HEK293T (cell line): ENCODE results near the gene KRT13.

Source experiments
- BHLHE40 ChIP-seq: fragments of 450-650 bp; IDR thresholded peaks from 2 replicates; pipeline ENCODE4 v1.6.1; 2016; ENCODE audit warnings: mild to moderate bottlenecking, moderate library complexity, borderline replicate concordance
- ELF4 ChIP-seq: fragments of 450-650 bp; IDR thresholded peaks from 2 replicates; pipeline ENCODE4 v1.6.1; 2017; ENCODE audit warnings: antibody characterized with exemption
- FOXA1 ChIP-seq: fragments of 450-650 bp; IDR thresholded peaks from 2 replicates; pipeline ENCODE4 v1.6.1; 2016; ENCODE audit warnings: mild to moderate bottlenecking
- FOXK2 ChIP-seq: fragments of 450-650 bp; IDR thresholded peaks from 2 replicates; pipeline ENCODE4 v1.6.1; 2016; ENCODE audit warnings: mild to moderate bottlenecking
- FOXM1 ChIP-seq: fragments of 450-650 bp; IDR thresholded peaks from 2 replicates; pipeline ENCODE4 v1.6.1; 2017; ENCODE audit warnings: mild to moderate bottlenecking, borderline replicate concordance
- HDGF ChIP-seq: fragments of 450-650 bp; IDR thresholded peaks from 2 replicates; pipeline ENCODE4 v1.6.1; 2017; ENCODE audit warnings: antibody characterized with exemption, borderline replicate concordance
- L3MBTL2 ChIP-seq: fragments of 450-650 bp; conservative IDR thresholded peaks from 2 replicates; pipeline ENCODE4 v1.6.1; 2016; ENCODE audit warnings: mild to moderate bottlenecking
- NFRKB ChIP-seq: fragments of 450-650 bp; IDR thresholded peaks from 2 replicates; pipeline ENCODE4 v1.6.1; 2016; ENCODE audit warnings: mild to moderate bottlenecking, moderate library complexity
- PKNOX1 ChIP-seq: fragments of 450-650 bp; IDR thresholded peaks from 2 replicates; pipeline ENCODE4 v1.6.1; 2016
- SP1 ChIP-seq: fragments of 450-650 bp; IDR thresholded peaks from 2 replicates; pipeline ENCODE4 v1.6.1; 2017
- SUZ12 ChIP-seq: fragments of 450-650 bp; IDR thresholded peaks from 2 replicates; pipeline ENCODE4 v1.6.1; 2016; ENCODE audit warnings: mild to moderate bottlenecking
- TARDBP ChIP-seq: fragments of 450-650 bp; IDR thresholded peaks from 2 replicates; pipeline ENCODE4 v1.6.1; 2016
- ZNF384 ChIP-seq: fragments of 450-650 bp; IDR thresholded peaks from 2 replicates; pipeline ENCODE4 v1.6.1; 2016

DNA sequence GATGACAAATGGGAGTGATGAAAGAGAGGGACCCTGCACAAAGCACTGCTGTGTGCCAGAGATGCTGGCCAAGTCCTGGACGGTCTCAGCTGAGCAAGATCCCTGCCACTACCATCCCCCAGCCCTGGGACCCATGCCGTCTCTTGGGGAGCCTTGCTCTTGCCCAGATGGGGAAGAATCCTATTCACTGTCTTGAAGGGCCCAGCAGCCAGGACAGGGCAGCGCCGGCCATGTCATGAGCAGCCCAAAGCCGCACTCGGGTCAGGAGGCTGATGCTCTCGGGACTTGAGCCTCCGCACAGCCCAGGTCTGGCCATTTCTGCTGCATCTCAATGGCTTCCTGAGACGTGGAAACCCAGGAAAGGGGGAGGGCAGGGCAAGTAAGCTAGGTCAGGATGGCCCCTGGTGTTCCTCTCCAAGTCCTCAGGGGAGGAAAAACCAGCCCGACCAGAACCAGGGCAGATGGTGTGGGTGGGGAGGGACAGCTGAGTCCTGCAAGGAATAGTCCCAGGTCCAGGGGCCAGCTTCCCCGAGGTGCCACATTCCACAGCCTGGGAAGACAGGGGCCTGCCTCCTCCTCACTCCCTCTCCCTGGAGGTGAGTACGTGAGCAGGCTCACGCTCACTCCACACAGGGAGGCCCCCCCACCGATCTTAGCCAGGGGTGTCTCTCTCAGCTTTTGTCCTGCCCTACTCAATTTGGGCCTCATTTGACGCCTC, 30.5 kb upstream of the KRT13 start:
- no peak for TF ChIP-seq FOXM1
- no peak for TF ChIP-seq L3MBTL2
- TF ChIP-seq FOXA1: no peak
- no peak for TF ChIP-seq PKNOX1
- no peak for TF ChIP-seq SUZ12
- no peak for TF ChIP-seq SP1
- no peak for TF ChIP-seq TARDBP
- TF ChIP-seq NFRKB: no peak
- TF ChIP-seq BHLHE40: no peak
- no peak for TF ChIP-seq HDGF
- no peak for TF ChIP-seq FOXK2
- TF ChIP-seq ELF4: no peak
- no peak for TF ChIP-seq ZNF384
